Transverse colon (tissue), 4 donors: ENCODE results near the gene DDX56.

Experiments used
- EP300 ChIP-seq: sonication (generic); formaldehyde crosslinking; IDR thresholded peaks from one replicate; pipeline ENCODE4 v1.6.1; 2017; ENCODE audit warnings: antibody characterized with exemption, low read depth
- POLR2A ChIP-seq: fragments of 450-650 bp; IDR thresholded peaks from one replicate; pipeline ENCODE4 v1.6.1; 2016; ENCODE audit warnings: antibody characterized with exemption, mild to moderate bottlenecking, moderate library complexity
- POLR2AphosphoS5 ChIP-seq, 3 donors: sonication (generic); formaldehyde crosslinking; IDR thresholded peaks; one replicate each; pipeline ENCODE4 v1.6.1; 2016; ENCODE audit warnings: antibody characterized with exemption in 3 of 3
- TF ChIP-seq, protein P1 (sequence below), 5 experiments: fragments of 200-600 bp in 3 of 5; fragments of 450-650 bp in 2 of 5; sonication (generic) in 3 of 5; IDR thresholded peaks; 1 replicate in 2 of 5; 2 replicates in 3 of 5; pipeline ENCODE4 v1.5.1; 2016 to 2017; ENCODE audit warnings: antibody characterized with exemption in 5 of 5, inconsistent platforms in 3 of 5, mild to moderate bottlenecking in 2 of 5, moderate library complexity in 1 of 5

DNA sequence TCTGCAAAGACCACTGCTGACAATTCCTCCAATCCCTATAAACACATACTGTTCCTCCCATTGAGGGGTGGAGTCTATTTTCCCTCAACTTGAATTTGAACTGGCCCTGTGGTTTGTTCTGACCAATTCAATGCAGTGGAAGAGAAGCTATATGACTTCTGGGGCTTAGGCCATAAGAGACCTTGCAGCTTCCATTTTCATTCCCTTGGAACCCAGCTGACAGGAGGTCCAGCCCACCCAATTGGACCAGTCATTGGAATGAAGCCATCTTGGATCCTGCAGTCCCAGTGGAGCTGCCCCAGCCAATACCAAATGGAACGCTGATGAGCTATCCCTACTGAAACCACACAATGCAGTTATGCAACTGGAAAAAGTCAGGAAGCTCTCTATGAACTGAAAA lies 17.2 kb upstream of the DDX56 start:
- TF ChIP-seq POLR2AphosphoS5 (IDR thresholded peaks at IDR 0.05) (no peak), POLR2A (no peak), EP300 (no peak)
- TF ChIP-seq, protein P1, sequence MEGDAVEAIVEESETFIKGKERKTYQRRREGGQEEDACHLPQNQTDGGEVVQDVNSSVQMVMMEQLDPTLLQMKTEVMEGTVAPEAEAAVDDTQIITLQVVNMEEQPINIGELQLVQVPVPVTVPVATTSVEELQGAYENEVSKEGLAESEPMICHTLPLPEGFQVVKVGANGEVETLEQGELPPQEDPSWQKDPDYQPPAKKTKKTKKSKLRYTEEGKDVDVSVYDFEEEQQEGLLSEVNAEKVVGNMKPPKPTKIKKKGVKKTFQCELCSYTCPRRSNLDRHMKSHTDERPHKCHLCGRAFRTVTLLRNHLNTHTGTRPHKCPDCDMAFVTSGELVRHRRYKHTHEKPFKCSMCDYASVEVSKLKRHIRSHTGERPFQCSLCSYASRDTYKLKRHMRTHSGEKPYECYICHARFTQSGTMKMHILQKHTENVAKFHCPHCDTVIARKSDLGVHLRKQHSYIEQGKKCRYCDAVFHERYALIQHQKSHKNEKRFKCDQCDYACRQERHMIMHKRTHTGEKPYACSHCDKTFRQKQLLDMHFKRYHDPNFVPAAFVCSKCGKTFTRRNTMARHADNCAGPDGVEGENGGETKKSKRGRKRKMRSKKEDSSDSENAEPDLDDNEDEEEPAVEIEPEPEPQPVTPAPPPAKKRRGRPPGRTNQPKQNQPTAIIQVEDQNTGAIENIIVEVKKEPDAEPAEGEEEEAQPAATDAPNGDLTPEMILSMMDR (IDR thresholded peaks at IDR 0.05), result no peak
